Suprapubic skin (tissue), 4 donors: ENCODE results near the gene DDX56. TPM values are rescaled to one million over a fixed set of nuclear protein-coding genes. Genes with fewer than 3 reads are reported as not detected.

Experiments used
- DNase-seq, 2 donors: peaks; one replicate each; pipeline ENCODE4 v3.0.0-alpha.2; 2019; ENCODE audit warnings: low spot score in 2 of 2
- H3K27ac ChIP-seq: fragments of 200-600 bp; sonication (generic); one replicate; pipeline ENCODE4 v1.5.1; 2019
- H3K27me3 ChIP-seq: fragments of 200-600 bp; sonication (generic); one replicate; pipeline ENCODE4 v1.5.1; 2019
- H3K36me3 ChIP-seq: fragments of 200-600 bp; sonication (generic); one replicate; pipeline ENCODE4 v1.5.1; 2019
- H3K4me1 ChIP-seq: fragments of 200-600 bp; sonication (generic); one replicate; pipeline ENCODE4 v1.5.1; 2019
- H3K4me3 ChIP-seq: fragments of 200-600 bp; sonication (generic); one replicate; pipeline ENCODE4 v1.5.1; 2019; ENCODE audit warnings: mild to moderate bottlenecking
- H3K9me3 ChIP-seq: fragments of 200-600 bp; sonication (generic); one replicate; pipeline ENCODE4 v1.5.1; 2019
- CTCF ChIP-seq, 2 donors: fragments of 200-600 bp in 1 of 2; fragments of 450-650 bp in 1 of 2; sonication (generic) in 1 of 2; IDR thresholded peaks; one replicate each; pipeline ENCODE4 v1.5.1; 2016 to 2019; ENCODE audit warnings: antibody characterized with exemption in 2 of 2, mild to moderate bottlenecking in 1 of 2, moderate library complexity in 1 of 2
- EP300 ChIP-seq: sonication (generic); formaldehyde crosslinking; IDR thresholded peaks from one replicate; pipeline ENCODE4 v1.6.1; 2017; ENCODE audit warnings: antibody characterized with exemption
- POLR2A ChIP-seq, 2 donors: fragments of 450-650 bp; IDR thresholded peaks; one replicate each; pipeline ENCODE4 v1.6.1; 2017; ENCODE audit warnings: antibody characterized with exemption in 2 of 2, mild to moderate bottlenecking in 2 of 2, moderate library complexity in 2 of 2
- POLR2AphosphoS5 ChIP-seq, 3 donors: sonication (generic); formaldehyde crosslinking; IDR thresholded peaks; one replicate each; pipeline ENCODE4 v1.6.1; 2017; ENCODE audit warnings: antibody characterized with exemption in 3 of 3
- WGBS: methylation state at CpG from one replicate; pipeline ENCODE4 v1.1.5; 2018; 5-methylcytosine and 5-hydroxymethylcytosine counted together
- total RNA-seq, 4 donors: library from RNA; depleted of rRNA; stranded (reverse); fragments of >200 nt; gene quantifications; one replicate each; pipeline ENCODE4 v1.1.0, GENCODE V29; 2016

The DDX56 gene
- total RNA-seq, 4 donors from 2014 or later: 58.3 to 109 (median 69.5) TPM

GRCh38 chr7:44574287-44574872 lies 672 bp upstream of the DDX56 start:
- Histone ChIP-seq H3K9me3 (no peaks in the 10 kb centered on the region), H3K4me3 (peak overlapping the region; percentile 79), H3K4me1 (peaks cover 29% of the 10 kb centered on the region), H3K36me3 (peaks cover 54% of the 10 kb centered on the region), H3K27me3 (no peaks in the 10 kb centered on the region), H3K27ac (peak overlapping the region; percentile 90)
- peak in 1 of 2 donors; percentile 38 for DNase-seq
- TF ChIP-seq POLR2AphosphoS5 (IDR thresholded peaks at IDR 0.05) (no peak), POLR2A (IDR thresholded peaks at IDR 0.05) (no peak), CTCF (IDR thresholded peaks at IDR 0.05) (no peak), EP300 (no peak)
- 28% methylated on average over 18 of the region's 18 CpGs for WGBS

DNA sequence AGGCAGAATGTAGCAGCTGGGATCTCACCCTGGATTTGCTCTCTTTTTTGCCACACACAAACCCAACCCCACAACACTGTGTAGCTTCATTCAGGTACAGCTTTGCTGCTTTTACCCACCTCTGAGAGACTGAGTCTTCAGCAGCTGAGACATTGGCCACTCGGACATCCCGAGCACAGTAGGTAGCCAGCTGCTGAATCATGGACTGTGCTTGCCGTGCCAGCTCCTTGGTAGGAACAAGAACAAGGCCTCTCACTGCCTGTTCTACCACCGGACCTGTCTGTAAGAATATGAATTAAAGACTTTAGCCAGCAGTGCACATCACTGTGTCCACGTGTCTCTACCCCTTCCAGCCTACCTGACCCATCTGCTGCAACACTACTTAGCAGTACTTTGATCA lies 937 bp downstream of the DDX56 start:
- TF ChIP-seq EP300 (no peak), CTCF (IDR thresholded peaks at IDR 0.05) (no peak), POLR2A (IDR thresholded peaks at IDR 0.05) (no peak), POLR2AphosphoS5 (IDR thresholded peaks at IDR 0.05) (no peak)
- Histone ChIP-seq H3K9me3 (no peaks in the 10 kb centered on the region), H3K27me3 (no peaks in the 10 kb centered on the region), H3K36me3 (peaks cover 56% of the 10 kb centered on the region), H3K4me3 (peak overlapping the region; percentile 79), H3K27ac (no peak overlapping the region), H3K4me1 (peaks cover 29% of the 10 kb centered on the region)
- DNase-seq: peak; percentile 26 to 31
- WGBS: 66% methylated on average over 5 of the region's 5 CpGs

GRCh38 chr7:44569959-44570358 lies 3.7 kb downstream of the DDX56 start:
- H3K4me1 ChIP-seq: peaks cover 26% of the 10 kb centered on the region
- H3K36me3 ChIP-seq: peaks cover 76% of the 10 kb centered on the region
- 86% methylated on average over 7 of the region's 9 CpGs for WGBS
- TF ChIP-seq POLR2AphosphoS5 (IDR thresholded peaks at IDR 0.05) (no peak), CTCF (IDR thresholded peaks at IDR 0.05) (no peak), EP300 (no peak), POLR2A (IDR thresholded peaks at IDR 0.05) (no peak)
- no peaks in the 10 kb centered on the region for H3K27me3 ChIP-seq
- no peak overlapping the region for H3K27ac ChIP-seq
- no peak overlapping the region for H3K4me3 ChIP-seq
- H3K9me3 ChIP-seq: no peaks in the 10 kb centered on the region
- peak; percentile 40 to 60 for DNase-seq

GRCh38 chr7:44568771-44569560 lies 4.7 kb downstream of the DDX56 start:
- WGBS: 90% methylated on average over 17 of the region's 17 CpGs
- TF ChIP-seq CTCF (IDR thresholded peaks at IDR 0.05) (no peak), POLR2A (IDR thresholded peaks at IDR 0.05) (no peak), POLR2AphosphoS5 (IDR thresholded peaks at IDR 0.05) (no peak), EP300 (no peak)
- DNase-seq: peak in 1 of 2 donors; percentile 62
- Histone ChIP-seq H3K27ac (no peak overlapping the region), H3K36me3 (peaks cover 85% of the 10 kb centered on the region), H3K27me3 (no peaks in the 10 kb centered on the region), H3K9me3 (no peaks in the 10 kb centered on the region), H3K4me3 (no peak overlapping the region), H3K4me1 (peaks cover 16% of the 10 kb centered on the region)

DNA sequence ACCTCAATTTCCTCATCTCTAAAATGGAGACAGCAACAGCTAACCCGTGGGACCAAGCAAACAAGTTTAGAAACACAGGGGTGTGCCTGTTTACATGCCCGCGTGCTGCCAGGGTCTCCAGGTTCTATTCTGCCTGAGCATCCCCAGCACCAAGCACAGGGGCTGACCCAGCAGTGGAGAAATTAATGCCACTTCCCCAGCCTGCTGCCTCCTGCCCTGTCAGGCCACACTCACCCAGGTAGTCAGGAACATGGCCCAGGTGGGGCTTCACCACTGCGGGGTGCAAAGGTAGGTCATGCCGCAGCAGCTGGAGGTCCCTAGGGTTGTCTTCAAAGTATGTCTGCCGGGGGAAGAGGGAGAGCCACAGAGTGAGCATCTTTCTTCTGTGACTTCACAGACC lies 5.8 kb downstream of the DDX56 start:
- no peak for TF ChIP-seq POLR2A (IDR thresholded peaks at IDR 0.05)
- TF ChIP-seq CTCF (IDR thresholded peaks at IDR 0.05): no peak
- no peak for TF ChIP-seq EP300
- no peak for TF ChIP-seq POLR2AphosphoS5 (IDR thresholded peaks at IDR 0.05)
- H3K4me3 ChIP-seq: no peak overlapping the region
- H3K27ac ChIP-seq: no peak overlapping the region
- DNase-seq: no peak
- 91% methylated on average over 6 of the region's 6 CpGs for WGBS
- H3K27me3 ChIP-seq: no peaks in the 10 kb centered on the region
- H3K4me1 ChIP-seq: peaks cover 10% of the 10 kb centered on the region
- peaks cover 88% of the 10 kb centered on the region for H3K36me3 ChIP-seq
- no peaks in the 10 kb centered on the region for H3K9me3 ChIP-seq
